Lower leg skin (tissue), 3 donors: ENCODE results near the gene ADCY10.

Source experiments
- POLR2A ChIP-seq, 2 donors: fragments of 450-650 bp; IDR thresholded peaks; one replicate each; pipeline ENCODE4 v1.6.1; 2016 to 2017; ENCODE audit warnings: antibody characterized with exemption in 2 of 2, mild to moderate bottlenecking in 1 of 2, moderate library complexity in 1 of 2
- TF ChIP-seq, protein P1 (sequence below), 3 donors: fragments of 450-650 bp; IDR thresholded peaks; one replicate each; pipeline ENCODE4 v1.5.1; 2016; ENCODE audit warnings: antibody characterized with exemption in 3 of 3, mild to moderate bottlenecking in 3 of 3, moderate library complexity in 2 of 3

DNA sequence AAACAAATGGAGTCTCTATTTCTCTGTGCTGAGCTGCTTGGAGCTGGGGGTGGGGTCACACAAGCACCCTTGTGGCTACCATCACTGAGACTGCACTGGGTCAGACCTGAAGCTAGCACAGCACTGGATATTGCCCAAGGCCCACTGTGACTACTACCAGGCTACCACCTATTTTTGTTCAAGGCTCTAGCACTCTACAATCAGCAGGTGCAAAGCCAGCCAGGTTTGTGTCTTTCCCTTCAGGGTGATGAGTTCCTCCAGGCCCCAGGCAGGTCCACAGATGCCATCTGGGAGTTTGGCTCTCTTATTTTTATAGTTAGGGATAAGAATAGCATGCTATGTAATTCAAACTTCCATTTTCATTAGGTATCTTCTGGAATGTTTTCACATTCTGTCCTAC, 23.5 kb downstream of the ADCY10 start:
- TF ChIP-seq, protein P1, sequence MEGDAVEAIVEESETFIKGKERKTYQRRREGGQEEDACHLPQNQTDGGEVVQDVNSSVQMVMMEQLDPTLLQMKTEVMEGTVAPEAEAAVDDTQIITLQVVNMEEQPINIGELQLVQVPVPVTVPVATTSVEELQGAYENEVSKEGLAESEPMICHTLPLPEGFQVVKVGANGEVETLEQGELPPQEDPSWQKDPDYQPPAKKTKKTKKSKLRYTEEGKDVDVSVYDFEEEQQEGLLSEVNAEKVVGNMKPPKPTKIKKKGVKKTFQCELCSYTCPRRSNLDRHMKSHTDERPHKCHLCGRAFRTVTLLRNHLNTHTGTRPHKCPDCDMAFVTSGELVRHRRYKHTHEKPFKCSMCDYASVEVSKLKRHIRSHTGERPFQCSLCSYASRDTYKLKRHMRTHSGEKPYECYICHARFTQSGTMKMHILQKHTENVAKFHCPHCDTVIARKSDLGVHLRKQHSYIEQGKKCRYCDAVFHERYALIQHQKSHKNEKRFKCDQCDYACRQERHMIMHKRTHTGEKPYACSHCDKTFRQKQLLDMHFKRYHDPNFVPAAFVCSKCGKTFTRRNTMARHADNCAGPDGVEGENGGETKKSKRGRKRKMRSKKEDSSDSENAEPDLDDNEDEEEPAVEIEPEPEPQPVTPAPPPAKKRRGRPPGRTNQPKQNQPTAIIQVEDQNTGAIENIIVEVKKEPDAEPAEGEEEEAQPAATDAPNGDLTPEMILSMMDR (IDR thresholded peaks at IDR 0.05): no peak
- no peak for TF ChIP-seq POLR2A (IDR thresholded peaks at IDR 0.05)
